Fibroblast of skin of left biceps (primary cell): Measurements from ENCODE around the gene MYL5.
"Not testable (repeated sequence)": the region's sequence is repeated elsewhere in the genome, so short reads cannot be mapped to it uniquely, and the experiment has no call there.

Experiments
- DNase-seq, 2 experiments: peaks; one replicate each; pipeline ENCODE4 v3.0.0-alpha.2; 2013; ENCODE audit warnings: low read depth in 2 of 2

MYL5 gene

DNA sequence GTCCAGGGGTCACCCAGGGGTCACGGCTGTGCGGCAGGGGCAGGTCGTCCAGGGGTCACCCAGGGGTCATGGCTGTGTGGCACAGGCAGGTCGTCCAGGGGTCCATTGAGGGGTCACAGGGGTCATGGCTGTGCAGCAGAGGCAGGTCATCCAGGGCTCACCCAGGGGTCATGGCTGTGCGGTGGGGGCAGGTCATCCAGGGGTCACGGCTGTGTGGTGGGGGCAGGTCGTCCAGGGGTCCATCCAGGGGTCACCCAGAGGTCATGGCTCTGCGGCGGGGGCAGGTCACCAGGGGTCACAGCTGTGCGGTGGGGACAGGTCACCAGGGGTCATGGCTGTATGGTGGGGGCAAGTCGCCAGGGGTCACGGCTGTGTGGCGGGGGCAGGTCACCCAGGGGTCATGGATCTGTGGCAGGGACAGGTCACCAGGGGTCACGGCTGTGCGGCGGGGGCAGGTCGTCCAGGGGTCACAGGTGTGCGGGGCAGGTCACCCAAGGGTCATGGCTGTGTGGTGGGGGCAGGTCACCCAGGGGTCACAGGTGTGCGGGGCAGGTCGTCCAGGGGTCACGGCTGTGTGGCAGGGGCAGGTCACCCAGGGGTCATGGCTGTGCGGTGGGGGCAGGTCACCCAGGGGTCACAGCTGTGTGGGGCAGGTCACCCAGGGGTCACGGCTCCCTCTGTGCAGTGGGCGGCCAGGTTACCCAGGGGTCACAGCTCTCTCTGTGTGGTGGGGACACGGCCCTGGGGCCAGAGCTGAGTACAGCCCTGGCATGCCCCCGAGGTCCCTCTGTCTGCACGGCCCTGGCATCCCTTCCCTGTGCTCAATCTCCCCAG lies 16.3 kb upstream of the MYL5 start:
- no peak for DNase-seq

DNA sequence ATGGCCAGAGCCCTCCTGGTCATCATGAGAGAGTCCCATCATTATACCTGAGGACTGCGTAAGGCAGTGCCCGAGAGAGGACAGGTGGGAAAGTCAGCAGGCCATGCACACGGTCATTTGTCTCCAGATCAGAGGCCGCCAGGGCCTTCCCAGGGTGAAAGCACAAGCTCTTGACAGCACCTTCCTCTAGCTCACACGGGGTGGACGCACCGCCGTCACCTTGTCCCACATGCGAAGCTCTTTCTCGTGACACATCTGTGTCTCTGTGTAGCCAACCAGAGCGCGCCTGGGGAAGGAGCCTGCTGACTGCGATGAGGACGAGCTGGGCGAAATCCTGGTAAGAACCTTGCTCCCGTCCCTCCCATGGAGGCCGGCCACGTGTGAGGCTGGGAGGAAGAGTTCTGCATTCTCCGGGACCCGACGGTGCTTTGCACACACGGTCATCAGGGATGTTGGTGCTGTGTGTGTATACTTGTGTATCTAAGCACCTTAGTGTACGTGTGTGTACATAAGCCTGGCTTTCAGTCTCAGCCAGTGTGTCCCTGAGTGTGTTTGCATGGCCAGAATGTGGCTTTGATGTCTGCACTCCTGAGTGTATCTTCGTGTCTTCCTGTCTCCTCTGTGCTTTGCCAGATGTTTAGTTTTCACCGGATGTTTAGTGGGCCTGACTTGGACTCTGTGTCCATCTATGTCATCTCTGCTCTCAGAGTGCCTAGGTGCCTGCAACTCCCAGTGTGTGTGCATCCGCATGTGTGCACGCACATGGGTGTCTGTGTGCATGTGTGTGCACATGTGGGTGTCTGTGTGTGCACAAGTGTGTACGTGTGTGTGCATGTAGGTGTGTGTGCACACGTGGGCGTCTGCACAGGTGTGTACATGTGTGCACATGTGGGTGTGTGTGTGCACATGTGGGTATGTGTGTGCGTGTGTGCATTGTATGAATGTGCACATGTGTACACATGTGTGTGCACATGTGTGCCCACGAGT lies 15.4 kb upstream of the MYL5 start:
- DNase-seq, result no peak

DNA sequence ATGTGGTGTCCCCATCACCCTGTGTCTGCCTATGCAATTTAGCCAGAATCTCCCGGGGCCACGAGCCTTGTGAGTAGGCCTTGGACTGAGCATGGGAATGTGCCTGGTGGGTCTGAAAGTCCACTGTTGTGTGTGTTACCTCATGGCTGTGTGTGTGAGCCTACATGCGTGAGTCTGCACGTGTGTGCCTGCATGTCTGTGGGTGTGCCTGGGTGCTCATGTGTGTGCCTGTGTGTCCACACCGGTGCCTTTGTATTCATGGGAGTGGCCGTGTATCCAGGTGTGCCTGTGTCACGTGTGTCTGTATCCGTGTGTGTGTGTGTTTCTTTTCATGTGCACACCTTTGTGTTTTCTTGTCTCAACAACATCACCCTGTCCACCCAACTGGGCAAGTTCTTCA lies 14.5 kb upstream of the MYL5 start:
- no peak for DNase-seq

DNA sequence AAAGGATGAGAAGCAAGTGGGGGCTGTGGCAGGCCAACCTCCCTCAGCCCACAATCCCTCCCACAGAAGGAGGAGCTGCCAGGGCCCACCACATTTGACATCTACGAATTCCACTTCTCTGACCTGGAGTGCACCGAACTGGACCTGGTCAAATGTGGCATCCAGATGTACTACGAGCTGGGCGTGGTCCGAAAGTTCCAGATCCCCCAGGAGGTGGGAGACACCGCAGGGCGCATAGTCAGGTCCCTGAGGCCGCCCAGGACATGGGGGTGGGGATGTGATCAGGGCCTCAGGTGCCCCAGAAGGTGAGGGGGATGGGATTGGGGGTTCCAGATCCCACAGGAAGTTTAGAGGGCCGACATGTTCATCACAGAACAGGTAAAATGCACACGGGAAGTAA lies 13.9 kb upstream of the MYL5 start:
- DNase-seq, result no peak

DNA sequence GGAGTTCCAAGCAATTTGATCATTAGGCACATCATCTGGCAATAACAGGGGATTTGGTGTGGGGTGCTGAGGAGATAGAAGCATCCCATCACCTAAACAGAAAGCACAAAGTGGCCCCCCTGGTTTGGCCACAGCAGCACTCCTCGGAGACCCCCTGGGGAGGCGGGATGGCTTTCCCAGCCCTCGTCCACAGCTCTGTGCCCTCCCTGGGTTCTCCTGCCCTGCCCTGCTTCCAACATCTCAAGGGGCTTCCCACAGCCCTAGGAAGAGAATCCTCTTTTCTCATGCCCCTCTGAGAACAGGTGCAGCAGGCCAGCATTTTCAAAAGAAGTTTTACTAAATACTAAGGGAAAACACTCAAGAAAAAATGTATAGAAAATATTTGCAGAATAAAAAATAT lies 13.1 kb upstream of the MYL5 start:
- DNase-seq, result no peak

DNA sequence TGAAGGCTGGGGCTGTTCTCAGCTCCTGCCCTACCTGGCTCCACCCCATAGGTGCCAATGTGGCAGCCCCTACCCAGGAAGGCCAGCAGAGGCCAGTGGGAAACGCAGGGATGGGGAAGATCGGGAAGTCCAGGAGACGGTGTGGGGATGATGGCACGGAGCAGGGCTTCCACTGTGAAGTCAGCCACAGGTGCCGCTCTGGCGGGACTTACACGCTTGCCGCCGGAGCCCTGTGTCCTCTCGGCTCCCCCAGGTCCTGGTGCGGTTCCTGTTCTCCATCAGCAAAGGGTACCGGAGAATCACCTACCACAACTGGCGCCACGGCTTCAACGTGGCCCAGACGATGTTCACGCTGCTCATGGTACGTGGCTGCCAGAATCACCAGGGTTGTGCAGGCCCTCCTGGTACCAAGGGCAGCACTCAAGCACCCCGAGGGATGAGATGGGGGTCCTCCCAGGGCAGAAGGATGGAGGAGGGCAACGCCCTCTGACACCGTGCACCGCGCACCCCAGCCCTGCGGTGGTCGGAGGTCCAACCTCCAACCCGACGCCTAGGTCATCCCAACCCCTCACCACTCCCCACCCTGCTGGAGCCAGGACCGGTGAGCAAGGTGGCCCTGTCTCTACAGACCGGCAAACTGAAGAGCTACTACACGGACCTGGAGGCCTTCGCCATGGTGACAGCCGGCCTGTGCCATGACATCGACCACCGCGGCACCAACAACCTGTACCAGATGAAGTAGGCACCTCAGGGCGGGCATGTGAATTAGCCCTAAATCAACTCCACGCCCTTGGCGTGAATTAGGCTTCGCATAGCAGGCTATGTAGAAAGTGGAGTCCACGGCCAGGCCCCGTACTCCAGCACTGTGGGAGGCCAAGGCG lies 12.2 kb upstream of the MYL5 start:
- DNase-seq, result no peak

DNA sequence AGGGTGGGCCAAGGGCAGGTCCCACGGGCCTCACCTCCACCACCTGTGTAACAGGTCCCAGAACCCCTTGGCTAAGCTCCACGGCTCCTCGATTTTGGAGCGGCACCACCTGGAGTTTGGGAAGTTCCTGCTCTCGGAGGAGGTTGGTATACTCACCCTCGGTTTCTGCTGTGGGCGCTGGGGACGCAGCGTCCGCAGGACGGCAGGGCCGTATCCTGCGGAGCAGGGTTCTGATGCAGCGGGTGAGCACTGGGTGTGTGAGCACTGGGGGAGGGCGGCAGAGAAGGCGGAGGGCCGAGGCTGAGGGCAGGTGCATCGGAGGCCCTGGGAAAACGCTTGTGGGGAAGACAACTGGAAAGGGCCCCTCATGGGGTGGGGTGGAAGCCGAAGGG lies 11.3 kb upstream of the MYL5 start:
- no peak for DNase-seq

DNA sequence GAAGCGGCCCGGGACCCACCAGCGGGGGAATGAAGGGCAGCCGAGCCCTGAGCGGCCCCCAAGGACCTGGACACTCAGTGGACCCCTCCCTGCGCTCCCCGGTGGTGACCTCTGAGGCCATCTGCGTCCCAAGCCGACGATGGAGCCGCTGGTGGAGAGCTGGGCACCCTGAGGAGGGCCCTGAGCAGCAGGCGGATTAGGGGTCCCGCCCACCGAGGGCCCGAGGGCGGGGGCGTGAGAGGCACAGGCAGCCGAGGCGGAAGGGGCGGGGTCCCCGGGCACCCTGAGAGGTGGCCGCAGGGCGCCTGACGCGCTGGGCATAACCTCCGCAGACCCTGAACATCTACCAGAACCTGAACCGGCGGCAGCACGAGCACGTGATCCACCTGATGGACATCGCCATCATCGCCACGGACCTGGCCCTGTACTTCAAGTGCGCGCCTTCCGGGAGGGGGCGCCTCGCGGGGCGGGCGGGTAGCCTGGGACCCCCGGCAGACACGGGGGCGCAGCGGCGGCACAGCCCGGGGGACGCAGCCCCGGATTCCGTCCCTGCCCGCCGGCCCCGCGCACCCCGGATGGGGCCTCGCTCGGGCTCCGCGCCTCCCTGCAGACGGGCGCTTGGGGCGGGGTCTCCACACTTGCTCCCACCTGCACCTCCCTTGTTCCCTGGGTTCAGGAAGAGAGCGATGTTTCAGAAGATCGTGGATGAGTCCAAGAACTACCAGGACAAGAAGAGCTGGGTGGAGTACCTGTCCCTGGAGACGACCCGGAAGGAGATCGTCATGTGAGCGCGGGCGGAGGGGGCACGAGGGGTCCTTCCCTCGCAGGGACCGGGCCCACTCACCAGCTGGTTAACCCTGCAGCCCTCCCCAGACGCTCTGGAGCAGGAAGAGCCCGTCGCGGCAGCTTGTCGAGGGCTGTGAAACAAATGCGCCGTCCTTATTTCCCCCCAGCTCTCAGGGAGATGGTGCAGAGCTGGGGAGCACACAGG lies 10.6 kb upstream of the MYL5 start:
- DNase-seq, result no peak

DNA sequence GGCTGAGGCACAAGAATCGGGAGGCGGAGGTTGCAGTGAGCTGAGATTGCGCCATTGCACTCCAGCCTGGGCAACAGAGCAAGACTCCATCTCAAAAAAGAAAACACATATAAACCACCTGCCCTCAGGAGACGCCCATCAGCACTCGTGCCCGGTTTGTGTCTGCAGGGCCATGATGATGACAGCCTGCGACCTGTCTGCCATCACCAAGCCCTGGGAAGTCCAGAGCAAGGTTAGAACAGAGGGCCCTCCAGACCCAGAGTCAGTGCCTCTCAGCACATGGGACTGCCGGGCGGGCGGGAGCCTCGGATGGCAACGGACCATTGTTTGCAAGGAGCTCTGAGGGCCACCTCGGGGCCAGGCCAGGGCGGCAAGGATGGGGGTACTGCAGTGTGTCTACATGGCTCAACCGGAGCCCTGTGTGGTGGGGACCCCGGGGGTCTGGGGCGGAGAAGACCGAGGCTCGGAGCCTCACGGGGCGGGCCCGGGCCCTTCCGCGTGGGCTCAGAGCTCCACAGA lies 9.6 kb upstream of the MYL5 start:
- no peak for DNase-seq

DNA sequence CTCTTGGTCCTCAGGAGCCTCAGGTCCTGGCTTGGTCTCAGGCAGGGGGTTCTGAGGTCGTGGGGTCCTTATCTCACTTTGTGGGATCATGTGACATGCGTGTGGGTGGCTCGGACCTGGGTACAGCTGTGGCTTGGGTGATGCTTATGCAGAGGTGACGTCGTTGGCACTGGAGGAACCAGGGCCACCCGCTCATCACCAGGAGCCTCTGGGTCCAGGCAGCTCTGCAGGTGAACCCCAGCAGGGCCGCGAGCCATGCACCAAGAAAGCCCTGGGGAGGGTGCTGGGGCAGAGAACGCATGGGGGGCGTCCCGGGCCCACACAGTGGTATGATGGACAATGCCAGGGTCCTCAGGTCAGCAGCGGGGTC lies 9.0 kb upstream of the MYL5 start:
- no peak for DNase-seq

DNA sequence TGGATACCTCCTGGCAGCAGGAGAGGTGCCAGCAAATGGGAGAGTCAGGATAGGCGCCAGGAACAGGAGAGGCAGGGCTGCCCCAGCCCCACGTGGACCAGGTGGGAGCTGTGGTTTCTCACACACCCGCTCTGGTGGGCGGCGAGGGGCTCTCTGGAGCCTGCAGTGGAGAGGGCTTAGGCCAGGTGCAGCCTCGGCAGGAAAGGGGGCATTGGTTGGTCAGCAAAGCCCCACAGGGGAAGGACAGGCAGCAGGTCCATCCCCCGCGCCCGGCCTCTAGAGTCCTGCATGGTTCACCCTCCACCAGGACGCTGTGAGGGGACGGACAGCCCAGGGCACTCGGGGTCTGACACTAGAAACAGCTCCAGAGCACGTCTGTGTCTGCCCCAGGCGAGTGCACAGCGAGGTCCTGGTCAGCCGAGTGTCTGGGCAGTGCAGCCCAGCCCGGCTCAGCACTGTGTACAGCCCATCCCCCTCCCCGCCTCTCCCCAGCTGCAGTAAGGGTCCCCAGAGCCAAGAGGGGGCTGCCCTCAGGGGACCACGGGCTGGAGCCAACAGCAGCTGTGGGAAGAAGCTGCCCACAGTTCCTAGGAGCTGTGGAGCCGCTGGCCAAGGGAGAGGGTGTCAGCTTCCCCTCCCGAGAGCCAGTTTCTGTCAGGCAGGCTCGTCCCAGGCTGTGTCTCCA lies 8.4 kb upstream of the MYL5 start:
- DNase-seq, result no peak

DNA sequence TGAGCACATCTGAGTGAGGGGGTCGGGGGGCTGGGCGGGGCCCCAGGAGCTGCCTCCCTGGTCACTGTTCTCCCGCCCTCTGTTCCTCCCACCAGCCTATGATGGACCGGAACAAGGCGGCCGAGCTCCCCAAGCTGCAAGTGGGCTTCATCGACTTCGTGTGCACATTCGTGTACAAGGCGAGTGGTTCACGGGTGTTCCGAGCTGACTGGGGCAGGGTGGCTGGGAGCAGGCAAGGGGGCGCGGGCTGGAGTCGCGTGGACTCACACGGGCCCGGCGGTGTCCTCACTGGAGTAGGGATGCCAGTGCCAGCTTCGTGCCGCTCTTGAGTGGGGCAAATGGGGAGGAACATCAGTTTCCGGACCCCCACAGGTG lies 7.9 kb upstream of the MYL5 start:
- DNase-seq, result no peak

DNA sequence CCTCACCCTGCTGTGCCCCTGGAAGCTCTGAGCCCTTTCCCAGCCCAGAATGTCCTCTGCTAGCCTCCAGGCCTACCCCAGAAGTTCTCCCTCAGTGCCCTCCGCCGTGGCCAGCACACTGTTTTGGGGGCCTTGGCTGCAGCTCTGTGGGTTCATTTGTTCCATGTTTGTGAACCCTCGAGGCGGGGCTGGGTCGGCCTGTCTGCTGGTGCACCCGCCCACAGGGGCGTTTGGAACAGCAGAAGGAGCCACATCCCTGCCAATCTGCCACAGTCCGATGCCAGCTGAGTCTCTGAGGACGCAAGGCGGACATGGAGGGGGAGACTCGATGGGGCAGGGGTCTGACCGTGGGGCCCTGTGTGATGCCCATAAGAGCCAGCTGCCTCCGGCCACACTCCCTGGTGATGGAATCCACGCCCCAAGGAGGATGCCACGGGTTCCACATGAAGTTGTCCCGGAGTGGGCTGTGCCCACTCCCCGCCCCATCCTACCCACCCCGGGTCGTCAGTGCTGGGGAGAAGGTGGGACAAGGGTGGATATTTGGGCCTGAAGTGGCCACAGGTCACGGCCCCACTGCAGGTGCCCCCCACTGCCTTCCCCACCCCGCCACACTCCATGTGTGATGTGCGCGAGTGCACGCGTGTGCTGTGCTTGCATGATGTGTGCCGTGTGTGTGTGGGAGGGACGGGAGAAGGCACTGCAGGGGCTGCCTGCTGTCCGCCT lies 7.4 kb upstream of the MYL5 start:
- no peak for DNase-seq

DNA sequence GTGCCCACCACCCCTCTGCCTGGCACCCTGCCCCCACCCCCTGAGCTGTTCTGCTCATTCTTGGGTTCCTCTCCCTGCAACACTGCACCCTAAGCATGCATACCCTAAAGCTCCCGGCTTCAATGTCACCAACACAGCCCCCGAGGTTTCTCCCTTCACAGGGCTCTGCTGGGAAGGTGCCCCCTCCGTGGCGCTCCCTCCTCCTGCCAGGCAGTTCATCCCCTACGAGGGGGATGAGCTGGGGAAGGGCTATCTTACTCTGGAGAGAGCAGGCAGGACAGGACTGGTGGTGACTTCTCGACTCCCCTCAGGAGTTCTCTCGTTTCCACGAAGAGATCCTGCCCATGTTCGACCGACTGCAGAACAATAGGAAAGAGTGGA lies 6.8 kb upstream of the MYL5 start:
- DNase-seq, result no peak

DNA sequence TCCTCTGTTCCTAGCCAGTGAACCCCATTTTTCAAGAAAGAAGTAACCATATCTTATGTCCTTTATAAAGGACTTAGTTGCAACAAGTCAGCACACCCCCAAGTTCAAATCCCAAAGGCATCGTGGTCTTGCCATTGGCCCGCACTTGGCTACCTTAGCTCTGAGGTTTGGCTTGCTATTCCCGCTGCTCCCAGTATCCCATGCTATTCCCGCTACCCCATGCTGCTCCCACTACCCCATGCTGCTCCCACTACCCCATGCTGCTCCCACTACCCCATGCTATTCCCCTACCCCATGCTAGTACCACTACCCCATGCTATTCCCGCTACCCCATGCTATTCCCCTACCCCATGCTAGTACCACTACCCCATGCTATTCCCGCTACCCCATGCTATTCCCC lies 6.1 kb upstream of the MYL5 start:
- not testable (repeated sequence) for DNase-seq

DNA sequence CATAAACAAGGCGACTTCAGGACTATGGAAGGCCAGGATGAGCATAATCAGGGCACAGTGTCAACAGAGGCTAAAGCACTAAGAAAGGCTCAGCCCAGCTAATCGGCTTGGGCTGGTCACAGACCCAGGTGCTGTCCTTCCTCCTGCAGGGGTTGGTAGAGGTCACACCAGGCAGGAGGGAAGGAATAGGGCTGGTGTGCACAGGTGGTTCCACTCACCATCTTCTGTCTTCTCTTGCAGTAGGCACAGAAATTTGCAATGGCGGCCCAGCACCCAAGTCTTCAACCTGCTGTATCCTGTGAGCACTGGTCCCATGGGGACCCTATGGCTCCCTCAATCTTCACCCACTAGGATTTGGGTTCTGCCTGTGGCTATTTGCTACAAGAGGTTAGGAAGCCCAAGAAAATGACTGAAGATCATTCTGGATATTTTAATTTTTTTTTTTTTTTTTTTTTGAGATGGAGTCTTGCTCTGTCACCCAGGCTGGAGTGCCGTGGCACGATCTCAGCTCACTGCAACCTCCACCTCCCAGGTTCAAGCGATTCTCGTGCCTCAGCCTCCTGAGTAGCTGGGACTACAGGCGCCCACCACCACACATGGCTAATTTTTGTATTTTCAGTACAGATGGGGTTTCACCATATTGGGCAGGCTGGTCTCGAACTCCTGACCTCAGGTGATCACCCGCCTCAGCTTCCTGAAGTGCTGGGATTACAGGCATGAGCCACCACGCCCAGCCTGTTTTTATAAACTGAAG lies 4.4 kb upstream of the MYL5 start:
- DNase-seq, result not testable (repeated sequence)

DNA sequence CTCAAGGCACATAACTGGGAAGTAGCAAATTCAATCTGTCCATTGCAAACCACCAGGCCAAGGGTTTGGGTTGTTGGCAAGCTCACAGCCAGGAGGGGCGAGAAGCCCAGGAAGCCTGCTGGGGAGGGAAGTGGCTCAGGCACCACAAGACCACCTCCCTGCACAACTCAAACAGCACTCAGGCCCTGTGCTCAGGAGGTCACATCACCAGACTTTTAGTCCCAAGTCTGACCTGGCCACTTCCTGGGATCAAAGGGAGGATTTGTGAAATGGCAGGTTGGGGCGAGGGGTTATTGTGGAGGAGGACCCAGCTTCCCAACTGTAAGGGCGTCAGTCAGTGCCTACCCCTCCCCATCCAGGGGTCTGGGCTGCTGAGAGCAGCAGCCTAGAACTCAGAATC lies 2.6 kb upstream of the MYL5 start:
- DNase-seq, result no peak

DNA sequence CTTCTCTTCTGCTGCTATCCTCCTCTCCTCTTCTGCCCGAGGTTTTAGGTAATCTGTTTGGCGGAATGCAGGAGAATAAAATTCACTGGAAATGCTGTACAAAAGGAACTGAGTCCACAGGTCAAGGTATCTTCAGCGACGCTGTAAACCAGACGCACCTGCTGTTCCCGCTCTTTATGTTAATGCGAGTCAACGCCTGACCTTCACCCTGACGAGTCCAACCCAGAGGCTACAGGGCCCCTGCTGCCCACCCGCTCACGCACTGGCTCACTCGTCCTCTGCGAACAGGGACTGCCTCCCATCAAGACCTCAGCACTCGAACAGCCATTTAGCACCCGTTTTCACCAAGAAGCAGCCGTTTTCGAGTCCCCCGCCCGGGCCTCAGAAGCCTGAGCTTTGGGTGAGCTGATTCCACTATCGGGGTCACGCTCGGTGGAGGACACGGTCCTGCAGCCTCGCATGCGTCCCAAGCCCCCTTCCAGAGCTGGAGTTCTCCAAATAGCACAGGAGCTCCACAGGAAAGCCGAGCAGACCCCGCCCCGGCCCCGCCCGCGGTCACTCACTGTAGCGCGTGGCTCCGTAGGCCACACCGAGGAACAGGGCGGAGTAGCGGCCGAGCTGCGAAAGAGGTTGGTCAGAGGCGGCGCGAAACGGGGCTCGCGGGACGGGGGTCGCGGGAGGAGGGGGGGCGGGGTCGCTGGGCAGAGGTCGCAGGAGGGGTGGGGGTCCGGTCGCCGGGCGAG lies 822 bp upstream of the MYL5 start:
- no peak for DNase-seq
